Upper lobe of right lung (tissue), 1 donor: ENCODE results near the gene CDC14B. TPM values are rescaled to one million over a fixed set of nuclear protein-coding genes. Genes with fewer than 3 reads are reported as not detected.
A peak's percentile ranks its signal among the peaks of the same experiment; 100 is the strongest.

Source experiments
- ATAC-seq: fragments of 200-7000 bp; cut with Tn5 transposase; one replicate; pipeline ENCODE4 v1.9.1; 2020; ENCODE audit warnings: mild to moderate bottlenecking, moderate library complexity
- DNase-seq: peaks from one replicate; pipeline ENCODE4 v3.0.0-alpha.2; 2020
- H3K27ac ChIP-seq: fragments of 200-600 bp; one replicate; pipeline ENCODE4 v1.8.0; 2022
- H3K27me3 ChIP-seq: fragments of 200-600 bp; one replicate; pipeline ENCODE4 v1.8.0; 2022; ENCODE audit warnings: mild to moderate bottlenecking
- H3K36me3 ChIP-seq: fragments of 200-600 bp; one replicate; pipeline ENCODE4 v1.8.0; 2022
- H3K4me1 ChIP-seq: fragments of 200-600 bp; one replicate; pipeline ENCODE4 v1.8.0; 2022
- H3K4me3 ChIP-seq: fragments of 200-600 bp; one replicate; pipeline ENCODE4 v1.8.0; 2022; ENCODE audit warnings: mild to moderate bottlenecking
- H3K9me3 ChIP-seq: fragments of 200-600 bp; one replicate; pipeline ENCODE4 v1.8.0; 2022
- intact Hi-C: fragments of 100-400 bp; cut with DNase I; formaldehyde crosslinking; loops from one replicate; pipeline ENCODE4 v1.11.0; 2022
- total RNA-seq: library from RNA; stranded (reverse); fragmentation: NEBNext Ultra II Directional; extraction: Animal tissue kit (Norgen Biotek cat#: 25700); gene quantifications from one replicate; pipeline ENCODE4 v1.2.1, GENCODE V29; 2021
- TF ChIP-seq, protein P1 (sequence below): fragments of 200-600 bp; IDR thresholded peaks from one replicate; pipeline ENCODE4 v1.8.0; 2022; ENCODE audit warnings: antibody characterized with exemption
- donor health status: DM: no; HTN: yes; CAD: no; lungs with severe emphysema.

CDC14B gene
- total RNA-seq, 1 donor from 2014 or later = 14.5 TPM

GRCh38 chr9:96496368-96497116 lies 123.1 kb downstream of the CDC14B start:
- ATAC-seq (no peak), DNase-seq (no peak)
- intact Hi-C loops = no loop called here
- H3K4me3 ChIP-seq = no peak overlapping the region
- H3K36me3 ChIP-seq = no peaks in the 10 kb centered on the region
- no peak overlapping the region for H3K27ac ChIP-seq
- H3K9me3 ChIP-seq = no peaks in the 10 kb centered on the region
- no peaks in the 10 kb centered on the region for H3K27me3 ChIP-seq
- H3K4me1 ChIP-seq = peaks cover 7% of the 10 kb centered on the region
- TF ChIP-seq, protein P1, sequence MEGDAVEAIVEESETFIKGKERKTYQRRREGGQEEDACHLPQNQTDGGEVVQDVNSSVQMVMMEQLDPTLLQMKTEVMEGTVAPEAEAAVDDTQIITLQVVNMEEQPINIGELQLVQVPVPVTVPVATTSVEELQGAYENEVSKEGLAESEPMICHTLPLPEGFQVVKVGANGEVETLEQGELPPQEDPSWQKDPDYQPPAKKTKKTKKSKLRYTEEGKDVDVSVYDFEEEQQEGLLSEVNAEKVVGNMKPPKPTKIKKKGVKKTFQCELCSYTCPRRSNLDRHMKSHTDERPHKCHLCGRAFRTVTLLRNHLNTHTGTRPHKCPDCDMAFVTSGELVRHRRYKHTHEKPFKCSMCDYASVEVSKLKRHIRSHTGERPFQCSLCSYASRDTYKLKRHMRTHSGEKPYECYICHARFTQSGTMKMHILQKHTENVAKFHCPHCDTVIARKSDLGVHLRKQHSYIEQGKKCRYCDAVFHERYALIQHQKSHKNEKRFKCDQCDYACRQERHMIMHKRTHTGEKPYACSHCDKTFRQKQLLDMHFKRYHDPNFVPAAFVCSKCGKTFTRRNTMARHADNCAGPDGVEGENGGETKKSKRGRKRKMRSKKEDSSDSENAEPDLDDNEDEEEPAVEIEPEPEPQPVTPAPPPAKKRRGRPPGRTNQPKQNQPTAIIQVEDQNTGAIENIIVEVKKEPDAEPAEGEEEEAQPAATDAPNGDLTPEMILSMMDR = no peak

- Histone ChIP-seq H3K36me3 (peaks cover 6% of the 10 kb centered on the region), H3K4me1 (peaks cover 12% of the 10 kb centered on the region), H3K27ac (no peak overlapping the region), H3K9me3 (no peaks in the 10 kb centered on the region), H3K27me3 (no peaks in the 10 kb centered on the region), H3K4me3 (no peak overlapping the region)
- ATAC-seq (peak; percentile 63), DNase-seq (peak; percentile 74)
- TF ChIP-seq, protein P1 = no peak
- intact Hi-C loops = no loop called here
These were observed 124.3 kb downstream of the CDC14B start for GRCh38 chr9:96495341-96495740.

GRCh38 chr9:96494215-96494800 lies 125.3 kb downstream of the CDC14B start:
- no peak overlapping the region for H3K4me3 ChIP-seq
- no peak for ATAC-seq
- TF ChIP-seq, protein P1 = no peak
- intact Hi-C loops = no loop called here
- H3K27me3 ChIP-seq = no peaks in the 10 kb centered on the region
- no peaks in the 10 kb centered on the region for H3K9me3 ChIP-seq
- H3K36me3 ChIP-seq = peaks cover 16% of the 10 kb centered on the region
- H3K27ac ChIP-seq = no peak overlapping the region
- peaks cover 12% of the 10 kb centered on the region for H3K4me1 ChIP-seq
- no peak for DNase-seq

- Histone ChIP-seq H3K27ac (no peak overlapping the region), H3K4me3 (no peak overlapping the region), H3K27me3 (no peaks in the 10 kb centered on the region), H3K9me3 (no peaks in the 10 kb centered on the region), H3K4me1 (peaks cover 12% of the 10 kb centered on the region), H3K36me3 (peaks cover 20% of the 10 kb centered on the region)
- intact Hi-C loops = no loop called here
- DNase-seq (no peak), ATAC-seq (no peak)
- TF ChIP-seq, protein P1 = no peak
These were observed 125.9 kb downstream of the CDC14B start for GRCh38 chr9:96493757-96494156.

DNA sequence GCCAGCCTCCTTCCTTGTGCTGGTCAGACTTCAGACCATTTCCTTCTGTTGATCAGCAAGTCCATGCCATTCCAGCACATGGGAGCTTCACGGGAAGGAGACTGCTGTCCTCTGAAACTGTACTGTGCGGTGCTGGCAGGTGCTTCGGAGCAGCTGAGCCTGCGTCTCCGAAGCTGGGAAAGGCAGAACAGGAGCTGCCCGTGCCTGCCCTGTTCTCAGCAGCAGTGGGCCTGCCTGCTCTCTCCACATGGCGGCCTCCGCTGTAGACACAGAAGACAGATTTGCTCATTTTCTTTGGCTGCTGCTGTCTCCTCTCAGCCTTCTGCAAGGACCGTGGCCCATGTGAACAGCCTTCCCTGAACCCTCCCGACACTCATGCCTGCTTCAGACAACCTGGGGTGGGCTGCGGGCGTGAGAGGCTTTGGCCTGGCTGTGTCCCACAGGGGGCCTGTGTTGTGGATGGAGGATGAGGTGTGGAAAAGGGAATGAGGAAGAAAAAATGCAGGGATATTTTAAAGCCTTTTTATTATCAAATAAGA lies 126.6 kb downstream of the CDC14B start:
- Histone ChIP-seq H3K27me3 (no peaks in the 10 kb centered on the region), H3K9me3 (no peaks in the 10 kb centered on the region), H3K4me1 (peaks cover 12% of the 10 kb centered on the region), H3K27ac (no peak overlapping the region), H3K4me3 (no peak overlapping the region), H3K36me3 (peaks cover 20% of the 10 kb centered on the region)
- intact Hi-C loops = no loop called here
- ATAC-seq (no peak), DNase-seq (no peak)
- TF ChIP-seq, protein P1 = no peak
